Measurements from ENCODE around the gene NDUFS4.

DNA sequence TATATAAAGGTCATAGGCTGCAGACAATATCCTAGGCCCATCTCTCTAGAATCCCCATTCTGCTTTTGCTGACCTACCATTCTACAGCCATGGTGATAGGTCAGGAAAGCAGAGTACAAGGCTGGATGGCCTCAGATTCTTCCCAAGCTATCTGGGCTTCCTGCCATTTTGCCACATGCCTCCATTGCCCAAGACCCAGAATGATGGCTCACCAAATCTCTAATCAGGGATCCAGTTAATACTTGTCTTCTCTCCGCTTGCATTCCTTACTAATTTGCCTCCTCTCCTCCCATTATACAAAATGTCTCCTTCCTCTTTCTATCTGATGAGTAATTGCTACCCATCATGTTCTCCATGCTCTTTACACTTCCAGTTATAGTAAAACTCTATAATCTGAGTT is 22.7 kb upstream of the NDUFS4 start:
- TF ChIP-seq, protein P1, sequence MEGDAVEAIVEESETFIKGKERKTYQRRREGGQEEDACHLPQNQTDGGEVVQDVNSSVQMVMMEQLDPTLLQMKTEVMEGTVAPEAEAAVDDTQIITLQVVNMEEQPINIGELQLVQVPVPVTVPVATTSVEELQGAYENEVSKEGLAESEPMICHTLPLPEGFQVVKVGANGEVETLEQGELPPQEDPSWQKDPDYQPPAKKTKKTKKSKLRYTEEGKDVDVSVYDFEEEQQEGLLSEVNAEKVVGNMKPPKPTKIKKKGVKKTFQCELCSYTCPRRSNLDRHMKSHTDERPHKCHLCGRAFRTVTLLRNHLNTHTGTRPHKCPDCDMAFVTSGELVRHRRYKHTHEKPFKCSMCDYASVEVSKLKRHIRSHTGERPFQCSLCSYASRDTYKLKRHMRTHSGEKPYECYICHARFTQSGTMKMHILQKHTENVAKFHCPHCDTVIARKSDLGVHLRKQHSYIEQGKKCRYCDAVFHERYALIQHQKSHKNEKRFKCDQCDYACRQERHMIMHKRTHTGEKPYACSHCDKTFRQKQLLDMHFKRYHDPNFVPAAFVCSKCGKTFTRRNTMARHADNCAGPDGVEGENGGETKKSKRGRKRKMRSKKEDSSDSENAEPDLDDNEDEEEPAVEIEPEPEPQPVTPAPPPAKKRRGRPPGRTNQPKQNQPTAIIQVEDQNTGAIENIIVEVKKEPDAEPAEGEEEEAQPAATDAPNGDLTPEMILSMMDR (IDR thresholded peaks at IDR 0.05), result no peak
- no peak for TF ChIP-seq POLR2AphosphoS5 (IDR thresholded peaks at IDR 0.05; ENCODE audit: insufficient read depth in 1 of 2, low read depth in 1 of 2)

Measured in vagina (tissue), 2 donors.